Right atrium auricular region (tissue), 2 donors: ENCODE results near the gene TOR4A. TPM values are rescaled to one million over a fixed set of nuclear protein-coding genes. Genes with fewer than 3 reads are reported as not detected.

ENCODE experiments used
- DNase-seq: peaks from one replicate; pipeline ENCODE4 v3.0.0-alpha.2; 2019; ENCODE audit warnings: low spot score
- H3K27ac ChIP-seq, 2 donors: fragments of 200-600 bp; sonication (generic); 1 replicate in 1 of 2; 2 replicates in 1 of 2; pipeline ENCODE4 v1.5.1; 2016 to 2019
- H3K27me3 ChIP-seq, 2 donors: fragments of 200-600 bp; sonication (generic); one replicate each; pipeline versions ENCODE4 v1.5.1 to v1.6.0; 2017 to 2019
- H3K36me3 ChIP-seq: fragments of 200-600 bp; sonication (generic); one replicate; pipeline ENCODE4 v1.5.1; 2016
- H3K4me1 ChIP-seq, 2 donors: fragments of 200-600 bp; sonication (generic); one replicate each; pipeline versions ENCODE4 v1.5.1 to v1.6.0; 2017 to 2019
- H3K4me3 ChIP-seq, 2 donors: fragments of 200-600 bp; sonication (generic); 1 replicate in 1 of 2; 2 replicates in 1 of 2; pipeline ENCODE4 v1.5.1; 2017 to 2019; ENCODE audit warnings: mild to moderate bottlenecking in 1 of 2, moderate library complexity in 1 of 2
- H3K9me3 ChIP-seq, 2 donors: fragments of 200-600 bp; sonication (generic); one replicate each; pipeline ENCODE4 v1.5.1; 2019
- total RNA-seq, 2 donors: library from RNA; depleted of rRNA; stranded (reverse); fragments of >200 nt; gene quantifications; one replicate each; pipeline ENCODE4 v1.1.0, GENCODE V29; 2016
- TF ChIP-seq, protein P1 (sequence below), 2 donors: fragments of 200-600 bp; sonication (generic); IDR thresholded peaks; one replicate each; pipeline ENCODE4 v1.5.1; 2019; ENCODE audit warnings: antibody characterized with exemption in 2 of 2

TOR4A gene
- total RNA-seq, 2 donors from 2014 or later = 9.4 to 16.8 TPM

DNA sequence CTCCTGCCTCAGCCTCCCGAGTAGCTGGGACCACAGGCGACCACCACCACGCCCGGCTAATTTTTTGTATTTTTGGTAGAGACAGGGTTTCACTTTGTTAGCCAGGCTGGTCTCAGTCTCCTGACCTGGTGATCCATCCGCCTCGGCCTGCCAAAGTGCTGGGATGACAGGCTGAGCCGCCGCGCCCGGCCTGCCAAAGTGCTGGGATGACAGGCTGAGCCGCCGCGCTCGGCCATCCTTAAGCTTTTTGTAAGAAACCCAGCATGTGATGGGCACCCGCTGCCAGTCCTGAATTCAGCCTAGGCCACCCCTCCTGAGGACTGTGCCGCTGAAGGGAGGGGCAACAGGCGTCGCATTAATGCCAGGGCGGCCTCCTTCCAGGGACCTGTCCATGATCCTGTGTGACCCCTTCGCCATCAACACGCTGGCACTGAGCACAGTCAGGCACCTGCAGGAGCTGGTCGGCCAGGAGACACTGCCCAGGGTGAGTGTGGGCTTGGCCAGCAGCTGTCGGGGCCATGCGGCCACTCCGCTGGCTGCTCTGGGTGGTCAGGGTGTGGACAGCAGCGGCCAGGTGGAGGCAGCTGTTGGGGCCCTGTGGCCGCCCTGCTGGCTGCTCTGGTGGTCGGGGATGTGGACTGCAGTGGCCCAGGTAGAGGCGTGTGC, 11.9 kb upstream of the TOR4A start:
- Histone ChIP-seq H3K4me3 (no peak overlapping the region), H3K27ac (no peak overlapping the region), H3K36me3 (peaks cover 37% of the 10 kb centered on the region), H3K27me3 (no peaks in the 10 kb centered on the region), H3K4me1 (peaks cover 0 to 24% of the 10 kb centered on the region in 2 donors), H3K9me3 (no peaks in the 10 kb centered on the region)
- DNase-seq = no peak
- TF ChIP-seq, protein P1, sequence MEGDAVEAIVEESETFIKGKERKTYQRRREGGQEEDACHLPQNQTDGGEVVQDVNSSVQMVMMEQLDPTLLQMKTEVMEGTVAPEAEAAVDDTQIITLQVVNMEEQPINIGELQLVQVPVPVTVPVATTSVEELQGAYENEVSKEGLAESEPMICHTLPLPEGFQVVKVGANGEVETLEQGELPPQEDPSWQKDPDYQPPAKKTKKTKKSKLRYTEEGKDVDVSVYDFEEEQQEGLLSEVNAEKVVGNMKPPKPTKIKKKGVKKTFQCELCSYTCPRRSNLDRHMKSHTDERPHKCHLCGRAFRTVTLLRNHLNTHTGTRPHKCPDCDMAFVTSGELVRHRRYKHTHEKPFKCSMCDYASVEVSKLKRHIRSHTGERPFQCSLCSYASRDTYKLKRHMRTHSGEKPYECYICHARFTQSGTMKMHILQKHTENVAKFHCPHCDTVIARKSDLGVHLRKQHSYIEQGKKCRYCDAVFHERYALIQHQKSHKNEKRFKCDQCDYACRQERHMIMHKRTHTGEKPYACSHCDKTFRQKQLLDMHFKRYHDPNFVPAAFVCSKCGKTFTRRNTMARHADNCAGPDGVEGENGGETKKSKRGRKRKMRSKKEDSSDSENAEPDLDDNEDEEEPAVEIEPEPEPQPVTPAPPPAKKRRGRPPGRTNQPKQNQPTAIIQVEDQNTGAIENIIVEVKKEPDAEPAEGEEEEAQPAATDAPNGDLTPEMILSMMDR (IDR thresholded peaks at IDR 0.05) = no peak

DNA sequence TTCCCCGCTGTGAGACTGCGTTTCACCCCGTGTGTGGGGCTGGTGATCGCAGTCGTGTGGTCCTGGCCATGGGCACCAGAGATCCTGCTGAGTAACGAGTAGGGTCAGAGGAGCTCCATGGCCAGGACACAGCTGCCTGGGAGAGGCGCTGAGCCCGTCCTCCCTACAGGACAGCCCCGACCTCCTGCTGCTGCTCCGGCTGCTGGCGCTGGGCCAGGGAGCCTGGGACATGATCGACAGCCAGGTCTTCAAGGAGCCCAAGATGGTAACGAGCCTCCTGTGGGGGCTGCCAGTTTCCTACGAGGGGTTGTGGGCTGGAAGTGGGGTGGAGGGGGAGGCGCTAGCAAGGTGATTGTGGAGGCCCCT, 11.4 kb upstream of the TOR4A start:
- Histone ChIP-seq H3K9me3 (no peaks in the 10 kb centered on the region), H3K27ac (no peak overlapping the region), H3K36me3 (peaks cover 39% of the 10 kb centered on the region), H3K27me3 (no peaks in the 10 kb centered on the region), H3K4me3 (no peak overlapping the region), H3K4me1 (peaks cover 0 to 29% of the 10 kb centered on the region in 2 donors)
- TF ChIP-seq, protein P1 (IDR thresholded peaks at IDR 0.05) = no peak
- DNase-seq = no peak

DNA sequence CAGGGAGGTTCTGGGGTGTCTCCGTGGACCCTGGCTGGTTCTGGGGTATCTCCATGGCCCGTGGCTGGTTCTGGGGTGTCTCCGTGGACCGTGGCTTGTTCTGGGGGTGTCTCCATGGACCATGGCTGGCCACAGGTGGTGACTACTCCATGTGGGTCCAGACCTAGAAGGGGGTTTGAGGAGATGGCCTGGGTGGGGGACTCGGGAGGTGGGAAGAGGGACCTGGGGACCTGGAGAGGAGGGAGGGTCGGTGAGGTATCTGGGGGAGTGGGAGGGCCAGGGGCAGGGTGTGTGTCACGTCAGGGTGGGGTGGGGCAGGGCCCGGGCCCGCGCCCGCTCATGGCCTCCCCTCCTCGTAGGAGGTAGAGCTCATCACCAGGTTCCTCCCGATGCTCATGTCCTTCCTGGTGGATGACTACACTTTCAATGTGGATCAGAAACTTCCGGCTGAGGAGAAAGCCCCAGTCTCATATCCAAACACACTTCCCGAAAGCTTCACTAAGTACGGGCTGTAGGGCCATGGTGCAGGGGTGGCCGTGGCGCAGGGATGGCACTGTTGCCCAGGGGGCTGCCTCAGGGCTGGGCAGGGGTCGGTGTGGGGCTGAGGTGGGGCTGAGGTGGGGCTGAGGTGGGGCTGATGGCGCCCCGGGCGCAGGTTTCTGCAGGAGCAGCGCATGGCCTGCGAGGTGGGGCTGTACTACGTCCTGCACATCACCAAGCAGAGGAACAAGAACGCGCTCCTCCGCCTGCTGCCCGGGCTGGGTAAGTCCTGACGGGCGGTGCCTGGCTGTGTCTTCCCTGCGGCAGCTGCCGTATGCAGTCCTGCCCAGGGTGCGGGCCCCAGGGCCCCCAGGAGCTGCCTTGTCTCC, 10.7 kb upstream of the TOR4A start:
- no peak for DNase-seq
- Histone ChIP-seq H3K9me3 (no peaks in the 10 kb centered on the region), H3K27me3 (no peaks in the 10 kb centered on the region), H3K4me3 (no peak overlapping the region), H3K4me1 (peaks cover 0 to 36% of the 10 kb centered on the region in 2 donors), H3K36me3 (peaks cover 43% of the 10 kb centered on the region), H3K27ac (no peak overlapping the region)
- TF ChIP-seq, protein P1 (IDR thresholded peaks at IDR 0.05) = no peak

DNA sequence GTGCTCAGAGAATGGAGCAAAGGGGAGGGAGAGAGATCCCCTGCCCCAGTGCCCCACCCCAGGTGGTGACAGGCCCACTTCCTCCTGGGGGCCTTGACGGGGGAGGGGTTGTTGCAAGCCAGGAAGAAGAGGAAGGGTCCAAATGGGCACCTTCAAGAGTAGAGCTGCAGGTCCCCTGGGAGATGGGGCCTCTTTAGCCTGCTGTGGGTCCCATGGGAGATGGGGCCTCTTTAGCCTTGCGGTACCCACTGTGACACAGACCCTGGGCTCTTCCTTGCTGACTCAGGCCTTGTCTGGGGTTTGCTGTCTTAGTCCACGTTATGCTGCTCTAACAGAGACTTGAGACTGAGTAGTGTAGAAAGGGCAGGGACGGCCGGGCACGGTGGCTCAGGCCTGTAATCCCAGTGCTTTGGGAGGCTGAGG, 9.6 kb upstream of the TOR4A start:
- peak overlapping the region; percentile 78 to 83 for H3K27ac ChIP-seq
- no peaks in the 10 kb centered on the region for H3K27me3 ChIP-seq
- peaks cover 53% of the 10 kb centered on the region for H3K36me3 ChIP-seq
- H3K4me1 ChIP-seq = peaks cover 0 to 45% of the 10 kb centered on the region in 2 donors
- TF ChIP-seq, protein P1 (IDR thresholded peaks at IDR 0.05) = no peak
- no peak for DNase-seq
- H3K9me3 ChIP-seq = no peaks in the 10 kb centered on the region
- no peak overlapping the region for H3K4me3 ChIP-seq

DNA sequence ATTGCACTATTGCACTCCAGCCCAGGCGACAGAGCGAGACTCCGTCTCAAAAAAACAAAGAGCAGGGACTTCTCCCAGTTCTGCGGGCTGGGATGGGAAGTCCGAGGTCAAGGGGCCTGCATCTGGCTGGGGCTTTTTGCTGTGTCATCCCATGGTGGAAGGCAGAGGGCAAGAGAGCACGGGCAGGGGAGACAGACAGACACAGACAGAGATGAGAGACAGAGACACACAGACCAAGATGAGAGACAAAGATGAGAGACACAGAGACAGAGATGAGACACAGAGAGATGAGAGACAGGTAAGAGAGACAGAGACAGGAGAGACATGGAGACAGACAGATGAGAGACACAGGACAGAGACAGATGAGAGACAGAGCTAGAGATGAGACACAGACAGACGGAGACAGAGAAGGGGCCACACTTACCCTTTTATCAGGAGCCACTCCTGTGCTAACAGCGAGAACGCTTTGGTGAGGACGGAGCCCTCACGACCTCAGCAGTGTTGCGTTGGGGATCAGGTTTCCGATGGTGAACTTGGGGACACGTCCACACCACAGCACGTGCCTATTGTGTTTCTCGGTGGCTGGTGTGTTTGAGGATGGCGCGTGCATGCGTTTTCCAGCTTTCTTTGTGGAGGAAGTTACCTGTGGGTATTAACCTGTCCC, 8.9 kb upstream of the TOR4A start:
- Histone ChIP-seq H3K9me3 (no peaks in the 10 kb centered on the region), H3K4me3 (peak overlapping the region; percentile 3 to 35), H3K27ac (peak overlapping the region; percentile 78 to 83), H3K27me3 (no peaks in the 10 kb centered on the region), H3K36me3 (peaks cover 54% of the 10 kb centered on the region), H3K4me1 (peaks cover 0 to 45% of the 10 kb centered on the region in 2 donors)
- TF ChIP-seq, protein P1 (IDR thresholded peaks at IDR 0.05) = no peak
- no peak for DNase-seq
